T47D (cell line): Measurements from ENCODE around the gene ADARB2.

Experiments used
- DNase-seq, 2 experiments: peaks; one replicate each; pipeline versions ENCODE4 v3.0.0 to v3.0.0-alpha.2; 2011 to 2012; ENCODE audit warnings: low read depth in 1 of 2, low spot score in 1 of 2
- JUND ChIP-seq: IDR thresholded peaks from 2 replicates; pipeline ENCODE4 v1.6.1; 2012; ENCODE audit warnings: low read depth
- in situ Hi-C: cut with HindIII; loops from 2 replicates; pipeline ENCODE4 v1.10.0; 2016; ENCODE audit warnings: low sequenced_read_pairs, low pct_unique_long_range_greater_than_20kb

Gene ADARB2

DNA sequence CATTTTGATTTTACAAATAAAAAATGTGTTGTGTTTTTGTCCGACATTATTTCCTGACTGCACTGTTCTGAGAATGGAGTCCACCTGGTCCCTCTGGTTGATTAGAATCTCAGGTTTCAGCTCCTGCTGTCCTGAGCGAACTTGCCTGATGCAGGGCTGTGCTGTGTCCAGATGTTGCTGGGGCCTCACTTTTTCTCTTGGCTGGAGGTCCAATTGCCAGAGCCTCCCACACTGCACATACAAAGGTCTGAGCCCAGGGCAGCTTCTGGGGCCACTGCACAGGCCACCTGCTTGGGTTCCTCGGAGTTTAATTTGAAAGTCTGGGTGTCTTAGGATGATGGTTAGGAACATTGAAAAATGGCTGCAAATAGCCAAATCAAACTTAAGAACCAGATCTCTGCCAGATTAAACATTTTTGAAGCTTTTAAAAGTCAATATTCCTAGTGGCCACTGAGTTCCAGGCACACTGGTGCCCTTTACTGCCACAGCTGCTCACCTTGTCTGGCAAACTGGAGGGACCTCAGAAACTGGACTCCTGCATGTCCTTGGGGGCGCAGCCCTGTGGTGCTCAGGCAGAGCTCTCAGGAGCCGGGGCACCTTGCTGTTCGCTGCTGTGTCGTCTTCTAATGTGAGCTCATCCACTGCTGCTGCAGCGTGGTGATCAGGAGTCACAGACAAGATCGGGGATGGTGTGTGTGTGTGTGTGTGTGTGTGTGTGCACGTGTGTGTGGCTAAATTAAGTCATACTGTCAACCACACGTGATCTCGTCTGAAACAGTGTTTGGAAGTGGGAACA lies 606.1 kb downstream of the ADARB2 start:
- no peak for DNase-seq
- TF ChIP-seq JUND: no peak
- in situ Hi-C loops: no loop called here

GRCh38 chr10:1130226-1130625 lies 607.1 kb downstream of the ADARB2 start:
- TF ChIP-seq JUND: no peak
- in situ Hi-C loops: no loop called here
- no peak for DNase-seq

- DNase-seq: no peak
- in situ Hi-C loops: no loop called here
- TF ChIP-seq JUND: no peak
Observed at GRCh38 chr10:1128649-1129048, 608.7 kb downstream of the ADARB2 start.

DNA sequence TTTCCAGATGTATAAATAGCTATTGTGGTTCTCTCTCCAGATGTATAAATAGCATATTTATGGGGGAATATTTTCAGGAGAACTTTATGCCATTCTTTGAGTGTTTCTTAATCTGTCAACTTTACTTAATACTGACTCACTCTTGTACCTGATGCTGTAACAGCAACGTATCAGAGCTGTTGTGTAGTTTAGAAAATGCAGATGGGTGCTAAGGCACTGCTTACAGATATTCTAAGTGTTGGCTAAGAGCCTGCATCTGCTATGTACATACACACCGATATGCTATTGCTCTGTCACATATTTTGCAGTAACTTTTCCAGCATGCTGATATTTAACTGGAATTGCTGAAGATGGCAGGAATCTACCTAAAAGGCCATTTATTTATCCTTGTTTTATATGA lies 609.2 kb downstream of the ADARB2 start:
- no peak for DNase-seq
- no peak for TF ChIP-seq JUND
- in situ Hi-C loops: no loop called here

DNA sequence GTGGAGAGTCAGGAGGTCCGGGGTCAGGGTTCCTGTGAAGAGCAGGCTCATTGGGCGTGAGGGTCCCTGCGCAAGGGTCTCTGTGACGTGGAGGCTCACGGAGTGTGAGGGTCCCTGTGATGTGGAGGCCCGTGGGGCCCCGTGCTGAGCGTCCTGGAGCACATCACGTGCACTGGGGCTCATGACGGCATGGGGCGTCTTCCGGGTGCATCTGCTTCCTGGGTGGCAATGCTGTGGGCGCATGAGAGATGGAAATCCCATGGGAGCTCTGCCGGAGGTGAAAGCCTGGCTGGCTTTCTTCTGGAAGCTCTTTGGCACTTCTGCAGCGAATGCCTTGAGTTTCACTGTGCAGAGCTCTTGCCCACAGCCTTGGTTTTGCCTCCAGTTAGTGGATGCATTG lies 609.7 kb downstream of the ADARB2 start:
- in situ Hi-C loops: no loop called here
- DNase-seq: no peak
- TF ChIP-seq JUND: no peak
